ENCODE data around the gene RPL6.
"Not testable (repeated sequence)": the region's sequence is repeated elsewhere in the genome, so short reads cannot be mapped to it uniquely, and the experiment has no call there.

RPL6 gene

DNA sequence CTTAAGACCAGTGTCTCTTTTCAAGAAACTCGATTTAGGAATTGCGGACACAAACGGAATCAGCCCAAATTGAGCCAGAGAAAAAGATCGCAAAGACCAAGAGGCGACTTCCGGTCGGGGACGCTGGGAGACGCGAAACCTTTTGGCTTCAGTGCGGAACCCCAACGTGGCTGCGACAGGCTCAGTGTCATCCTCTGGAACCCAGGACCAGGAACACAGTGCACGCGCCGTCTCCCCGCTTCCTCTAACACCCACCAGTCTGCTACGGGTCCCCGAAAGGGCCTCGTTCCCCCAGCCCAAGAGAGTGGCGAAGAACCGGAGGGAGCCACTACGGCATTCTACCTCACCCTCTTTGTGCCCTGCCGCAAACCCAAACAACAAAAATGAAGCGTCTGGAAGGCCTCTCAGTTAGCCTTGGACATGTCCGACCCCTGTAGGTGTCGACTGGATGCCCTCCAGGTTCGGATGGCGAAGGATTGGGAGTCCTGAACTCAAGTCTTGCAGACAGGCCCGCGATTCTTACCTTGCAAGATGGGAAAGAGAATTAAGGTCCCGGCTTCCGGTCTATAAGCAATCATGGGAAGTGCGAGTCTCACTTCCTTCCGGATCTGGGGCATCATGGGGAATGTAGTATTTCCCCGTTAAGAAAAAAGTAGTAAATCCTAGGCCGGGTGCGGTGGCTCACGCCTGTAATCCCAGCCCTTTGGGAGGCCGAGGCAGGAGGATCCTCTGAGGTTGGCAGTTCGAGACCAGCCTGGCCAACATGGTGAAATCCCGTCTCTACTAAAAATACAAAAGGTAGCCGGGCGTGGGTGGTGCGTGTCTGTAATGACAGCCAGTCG is at the start of gene RPL6:
Gene RPL6, minus strand, starts transcription at position 542 of the 842 bp plus-strand sequence. CDS start 949 bp downstream, outside the sequence.
- Mint-ChIP-seq H3K36me3 (ENCODE audit: insufficient read depth) (peaks cover 49% of the 10 kb centered on the region), H3K27me3 (no peaks in the 10 kb centered on the region), H3K27ac (ENCODE audit: low read depth) (peak within 1 kb of the TSS; percentile 98), H3K9me3 (no peaks in the 10 kb centered on the region), H3K4me3 (peak within 1 kb of the TSS; percentile 100), H3K4me1 (peaks cover 28% of the 10 kb centered on the region)
- DNase-seq (ENCODE audit: low spot score in 2 of 2): peak; percentile 60 to 72
- peak; percentile 94 for ATAC-seq (replicated peaks; ENCODE audit: extremely low read depth, poor library complexity, severe bottlenecking)

GRCh38 chr12:112458751-112459150 is 49.3 kb upstream of the RPL6 start:
- H3K27me3 Mint-ChIP-seq: no peaks in the 10 kb centered on the region
- peaks cover 8% of the 10 kb centered on the region for H3K4me1 Mint-ChIP-seq
- no peaks in the 10 kb centered on the region for H3K9me3 Mint-ChIP-seq
- no peak overlapping the region for H3K4me3 Mint-ChIP-seq
- ATAC-seq (replicated peaks; ENCODE audit: extremely low read depth, poor library complexity, severe bottlenecking) (no peak), DNase-seq (ENCODE audit: low spot score in 2 of 2) (no peak)
- no peak overlapping the region for H3K27ac Mint-ChIP-seq (ENCODE audit: low read depth)
- peaks cover 55% of the 10 kb centered on the region for H3K36me3 Mint-ChIP-seq (ENCODE audit: insufficient read depth)

DNA sequence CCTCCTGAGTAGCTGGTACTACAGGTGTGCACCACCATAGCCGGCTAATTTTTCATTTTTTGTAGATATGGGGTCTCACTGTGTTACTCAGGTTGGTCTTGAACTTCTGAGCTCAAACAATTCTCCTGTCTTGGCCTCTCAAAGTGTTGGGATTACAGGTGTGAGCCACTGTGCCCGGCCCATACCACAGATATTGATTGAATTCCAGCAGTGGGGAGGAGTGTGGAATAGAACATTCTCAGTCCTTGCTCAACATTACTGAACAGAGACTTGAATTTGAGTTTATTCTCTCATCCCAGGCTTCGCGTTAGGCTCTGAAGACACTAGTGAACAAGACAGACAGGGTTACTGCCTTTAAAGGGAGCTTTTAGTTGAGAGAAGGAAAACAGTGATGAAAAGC is 48.9 kb upstream of the RPL6 start:
- no peaks in the 10 kb centered on the region for H3K27me3 Mint-ChIP-seq
- no peak overlapping the region for H3K27ac Mint-ChIP-seq (ENCODE audit: low read depth)
- H3K36me3 Mint-ChIP-seq (ENCODE audit: insufficient read depth): peaks cover 54% of the 10 kb centered on the region
- no peak overlapping the region for H3K4me3 Mint-ChIP-seq
- H3K9me3 Mint-ChIP-seq: no peaks in the 10 kb centered on the region
- no peak for ATAC-seq (replicated peaks; ENCODE audit: extremely low read depth, poor library complexity, severe bottlenecking)
- H3K4me1 Mint-ChIP-seq: peaks cover 8% of the 10 kb centered on the region
- no peak for DNase-seq (ENCODE audit: low spot score in 2 of 2)

GRCh38 chr12:112457142-112457541 is 47.7 kb upstream of the RPL6 start:
- H3K27me3 Mint-ChIP-seq; H3K4me1 Mint-ChIP-seq; DNase-seq (ENCODE audit: low spot score in 2 of 2); H3K4me3 Mint-ChIP-seq; ATAC-seq (replicated peaks; ENCODE audit: extremely low read depth, poor library complexity, severe bottlenecking); H3K27ac Mint-ChIP-seq (ENCODE audit: low read depth); H3K9me3 Mint-ChIP-seq: not testable (repeated sequence)
- H3K36me3 Mint-ChIP-seq (ENCODE audit: insufficient read depth): peaks cover 62% of the 10 kb centered on the region

DNA sequence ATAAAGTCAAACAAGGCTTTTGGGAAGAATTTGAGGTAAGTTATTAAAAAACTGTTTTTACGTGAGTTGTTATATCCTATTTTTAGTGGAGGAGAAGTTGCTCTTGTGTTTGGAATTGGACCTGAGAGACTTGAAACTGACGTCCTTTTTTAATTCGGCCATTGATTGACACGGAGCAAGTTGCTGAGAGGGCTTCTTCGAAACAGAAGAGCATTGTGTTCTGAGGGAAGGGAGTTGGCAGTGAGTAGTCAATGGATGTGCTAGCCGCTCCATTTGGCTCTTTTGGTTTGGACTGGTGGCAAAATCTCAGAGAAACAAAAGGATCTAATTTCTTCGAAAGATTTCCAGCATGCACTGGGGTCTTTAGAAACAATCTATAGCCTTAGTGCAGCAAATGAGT is 46.6 kb upstream of the RPL6 start:
- H3K9me3 Mint-ChIP-seq: no peaks in the 10 kb centered on the region
- peaks cover 68% of the 10 kb centered on the region for H3K36me3 Mint-ChIP-seq (ENCODE audit: insufficient read depth)
- no peaks in the 10 kb centered on the region for H3K27me3 Mint-ChIP-seq
- ATAC-seq (replicated peaks; ENCODE audit: extremely low read depth, poor library complexity, severe bottlenecking) (no peak), DNase-seq (ENCODE audit: low spot score in 2 of 2) (no peak)
- no peak overlapping the region for H3K27ac Mint-ChIP-seq (ENCODE audit: low read depth)
- H3K4me3 Mint-ChIP-seq: no peak overlapping the region
- peaks cover 5% of the 10 kb centered on the region for H3K4me1 Mint-ChIP-seq

DNA sequence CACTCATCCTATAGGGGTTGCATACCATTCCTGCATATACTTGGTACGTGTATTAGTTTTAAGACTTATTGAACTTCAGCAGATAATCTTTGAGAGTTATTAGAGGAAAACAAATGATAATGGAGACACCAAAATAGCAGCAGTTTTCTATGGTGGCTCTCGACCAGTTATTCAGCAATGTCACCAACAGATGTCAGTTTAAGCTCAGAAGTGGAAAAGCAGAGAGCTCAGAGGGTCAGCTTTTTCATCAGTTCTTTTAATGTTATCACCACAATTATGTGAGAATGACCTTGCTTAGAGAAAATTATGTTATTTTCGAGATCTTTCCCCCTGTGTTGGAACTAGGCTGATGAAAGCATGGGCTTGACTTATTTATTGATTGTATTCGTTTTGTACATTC is 41.3 kb upstream of the RPL6 start:
- H3K27me3 Mint-ChIP-seq: no peaks in the 10 kb centered on the region
- H3K36me3 Mint-ChIP-seq (ENCODE audit: insufficient read depth): peaks cover 73% of the 10 kb centered on the region

GRCh38 chr12:112448165-112448564 is 38.8 kb upstream of the RPL6 start:
- not testable (repeated sequence) for H3K27me3 Mint-ChIP-seq; H3K4me3 Mint-ChIP-seq; ATAC-seq (replicated peaks; ENCODE audit: extremely low read depth, poor library complexity, severe bottlenecking); H3K9me3 Mint-ChIP-seq; H3K4me1 Mint-ChIP-seq; DNase-seq (ENCODE audit: low spot score in 2 of 2)
- peak overlapping the region; percentile 89 for H3K27ac Mint-ChIP-seq (ENCODE audit: low read depth)
- H3K36me3 Mint-ChIP-seq (ENCODE audit: insufficient read depth): peaks cover 53% of the 10 kb centered on the region

More for the DNA sequence above, 41.3 kb upstream of the RPL6 start:
- H3K9me3 Mint-ChIP-seq: no peaks in the 10 kb centered on the region
- H3K27ac Mint-ChIP-seq (ENCODE audit: low read depth): no peak overlapping the region
- H3K4me3 Mint-ChIP-seq: no peak overlapping the region
- H3K4me1 Mint-ChIP-seq: peaks cover 6% of the 10 kb centered on the region
- DNase-seq (ENCODE audit: low spot score in 2 of 2) (no peak), ATAC-seq (replicated peaks; ENCODE audit: extremely low read depth, poor library complexity, severe bottlenecking) (no peak)

DNA sequence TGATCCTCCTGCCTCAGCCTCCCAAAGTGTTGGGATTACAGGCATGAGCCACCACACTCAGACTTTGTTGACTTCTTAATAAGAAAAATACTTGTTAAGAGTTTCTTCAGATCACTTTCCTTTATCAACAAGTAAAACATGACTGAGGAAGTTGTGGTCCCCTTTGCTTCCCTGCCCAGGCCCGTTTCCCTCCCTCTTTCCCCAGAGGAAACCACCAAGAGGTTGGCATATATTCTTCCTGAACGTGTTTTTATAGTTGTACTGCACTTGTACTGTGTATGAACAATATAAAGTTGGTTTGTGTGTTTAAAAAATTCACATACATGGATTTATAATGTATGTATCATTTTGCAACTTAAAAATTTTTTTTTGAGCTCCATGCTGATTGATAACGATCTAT is 37.7 kb upstream of the RPL6 start:
- ATAC-seq (replicated peaks; ENCODE audit: extremely low read depth, poor library complexity, severe bottlenecking): no peak
- no peak overlapping the region for H3K4me3 Mint-ChIP-seq

GRCh38 chr12:112446008-112446725 is 36.8 kb upstream of the RPL6 start:
- ATAC-seq (replicated peaks; ENCODE audit: extremely low read depth, poor library complexity, severe bottlenecking) (no peak), DNase-seq (ENCODE audit: low spot score in 2 of 2) (no peak)
- peaks cover 40% of the 10 kb centered on the region for H3K36me3 Mint-ChIP-seq (ENCODE audit: insufficient read depth)
- H3K27me3 Mint-ChIP-seq: no peaks in the 10 kb centered on the region
- no peak overlapping the region for H3K4me3 Mint-ChIP-seq
- H3K4me1 Mint-ChIP-seq: peaks cover 6% of the 10 kb centered on the region
- H3K27ac Mint-ChIP-seq (ENCODE audit: low read depth): peak overlapping the region; percentile 13
- H3K9me3 Mint-ChIP-seq: no peaks in the 10 kb centered on the region

More for the DNA sequence above, 37.7 kb upstream of the RPL6 start:
- H3K27me3 Mint-ChIP-seq: no peaks in the 10 kb centered on the region
- peak overlapping the region; percentile 89 for H3K27ac Mint-ChIP-seq (ENCODE audit: low read depth)
- no peak for DNase-seq (ENCODE audit: low spot score in 2 of 2)
- peaks cover 45% of the 10 kb centered on the region for H3K36me3 Mint-ChIP-seq (ENCODE audit: insufficient read depth)
- peaks cover 6% of the 10 kb centered on the region for H3K4me1 Mint-ChIP-seq
- no peaks in the 10 kb centered on the region for H3K9me3 Mint-ChIP-seq

GRCh38 chr12:112443916-112444315 is 34.5 kb upstream of the RPL6 start:
- H3K36me3 Mint-ChIP-seq (ENCODE audit: insufficient read depth): peaks cover 26% of the 10 kb centered on the region
- H3K4me3 Mint-ChIP-seq: no peak overlapping the region
- H3K27ac Mint-ChIP-seq (ENCODE audit: low read depth): no peak overlapping the region
- ATAC-seq (replicated peaks; ENCODE audit: extremely low read depth, poor library complexity, severe bottlenecking): no peak
- H3K9me3 Mint-ChIP-seq: no peaks in the 10 kb centered on the region
- H3K4me1 Mint-ChIP-seq: peaks cover 6% of the 10 kb centered on the region
- no peak for DNase-seq (ENCODE audit: low spot score in 2 of 2)
- no peaks in the 10 kb centered on the region for H3K27me3 Mint-ChIP-seq

DNA sequence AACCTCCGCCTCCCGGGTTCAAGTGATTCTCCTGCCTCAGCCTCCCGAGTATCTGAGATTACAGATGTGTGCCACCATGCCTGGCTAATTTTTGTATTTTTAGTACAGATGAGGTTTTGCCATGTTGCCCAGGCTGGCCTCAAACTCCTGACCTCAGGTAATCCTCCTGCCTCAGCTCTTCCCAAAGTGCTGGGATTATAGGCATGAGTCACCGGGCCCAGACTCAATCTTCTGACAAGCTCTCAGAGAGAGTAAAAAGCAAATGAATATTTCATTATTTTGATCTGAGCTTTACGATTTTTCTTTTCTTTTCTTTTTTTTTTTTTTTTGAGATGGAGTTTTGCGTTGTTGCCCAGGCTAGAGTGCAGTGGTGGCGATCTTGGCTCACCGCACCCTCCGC is 31.2 kb upstream of the RPL6 start:
- ATAC-seq (replicated peaks; ENCODE audit: extremely low read depth, poor library complexity, severe bottlenecking); DNase-seq (ENCODE audit: low spot score in 2 of 2); H3K4me3 Mint-ChIP-seq; H3K27me3 Mint-ChIP-seq; H3K36me3 Mint-ChIP-seq (ENCODE audit: insufficient read depth); H3K9me3 Mint-ChIP-seq; H3K27ac Mint-ChIP-seq (ENCODE audit: low read depth): not testable (repeated sequence)
- peaks cover 11% of the 10 kb centered on the region for H3K4me1 Mint-ChIP-seq

GRCh38 chr12:112439769-112440168 is 30.4 kb upstream of the RPL6 start:
- no peaks in the 10 kb centered on the region for H3K27me3 Mint-ChIP-seq
- H3K4me3 Mint-ChIP-seq: no peak overlapping the region
- no peak overlapping the region for H3K27ac Mint-ChIP-seq (ENCODE audit: low read depth)
- DNase-seq (ENCODE audit: low spot score in 2 of 2) (no peak), ATAC-seq (replicated peaks; ENCODE audit: extremely low read depth, poor library complexity, severe bottlenecking) (no peak)
- H3K9me3 Mint-ChIP-seq: no peaks in the 10 kb centered on the region
- H3K4me1 Mint-ChIP-seq: peaks cover 11% of the 10 kb centered on the region
- peaks cover 6% of the 10 kb centered on the region for H3K36me3 Mint-ChIP-seq (ENCODE audit: insufficient read depth)

- H3K27me3 Mint-ChIP-seq; H3K36me3 Mint-ChIP-seq (ENCODE audit: insufficient read depth): not testable (repeated sequence)
Measured at GRCh38 chr12:112438645-112439044, 29.2 kb upstream of the RPL6 start.

More at GRCh38 chr12:112438645-112439044, 29.2 kb upstream of the RPL6 start:
- H3K4me3 Mint-ChIP-seq; H3K9me3 Mint-ChIP-seq; ATAC-seq (replicated peaks; ENCODE audit: extremely low read depth, poor library complexity, severe bottlenecking); H3K27ac Mint-ChIP-seq (ENCODE audit: low read depth); DNase-seq (ENCODE audit: low spot score in 2 of 2): not testable (repeated sequence)
- peaks cover 11% of the 10 kb centered on the region for H3K4me1 Mint-ChIP-seq
